ENCODE measurements around the gene TIMM22.

The TIMM22 gene

DNA sequence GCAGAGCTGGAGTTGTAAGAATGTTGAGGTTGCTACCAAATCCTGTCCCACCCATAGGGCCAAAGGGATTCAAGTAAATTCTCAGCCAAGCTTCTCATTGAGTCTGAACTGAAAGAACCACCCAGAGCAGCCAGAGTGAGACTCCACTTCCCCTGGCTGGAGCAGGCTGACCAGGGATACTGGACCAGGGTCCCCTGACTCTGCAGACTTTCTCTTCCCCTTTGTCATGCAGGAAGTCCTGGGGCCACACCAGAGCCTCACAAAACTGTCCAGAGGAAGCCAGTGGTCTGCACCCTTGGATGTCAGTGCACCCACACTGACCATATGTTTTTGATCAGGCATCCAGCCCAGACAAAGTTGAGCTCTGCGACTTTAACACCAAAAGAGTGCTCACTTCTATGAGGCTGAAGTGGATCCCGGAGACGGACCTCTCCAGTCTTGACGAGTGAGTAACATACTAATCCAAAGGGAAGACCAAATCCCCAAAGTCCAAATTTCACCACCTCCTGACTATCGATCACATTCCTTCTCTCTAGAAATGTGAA lies 21.5 kb upstream of the TIMM22 start:
- Histone ChIP-seq H3K4me3 (ENCODE audit: low read depth, low read length) (no peak overlapping the region), H3K27ac (no peak overlapping the region), H3K27me3 (replicated peaks) (no peaks in the 10 kb centered on the region), H3K36me3 (replicated peaks) (no peaks in the 10 kb centered on the region)
- no peak for TF ChIP-seq CTCF (IDR thresholded peaks at IDR 0.05; ENCODE audit: low read depth, low read length, missing control alignments)
- in situ Hi-C loops (cut with HindIII; ENCODE audit: low pct_ligation_motif_present, low sequenced_read_pairs): loop anchor here (25.0 kb wide), 1 partner anchor 188 kb away; the partner anchor contains the start of genes GLOD4 and MRM3
- no peak for DNase-seq

- no peak for TF ChIP-seq CTCF (IDR thresholded peaks at IDR 0.05; ENCODE audit: low read depth, low read length, missing control alignments)
- H3K27me3 ChIP-seq (replicated peaks): no peaks in the 10 kb centered on the region
- H3K36me3 ChIP-seq (replicated peaks): no peaks in the 10 kb centered on the region
- in situ Hi-C loops (cut with HindIII; ENCODE audit: low pct_ligation_motif_present, low sequenced_read_pairs): loop anchor here (25.0 kb wide), 1 partner anchor 189 kb away; the partner anchor contains the start of genes GLOD4 and MRM3
- H3K4me3 ChIP-seq (ENCODE audit: low read depth, low read length): no peak overlapping the region
- no peak for DNase-seq
- H3K27ac ChIP-seq: no peak overlapping the region
These were observed 20.6 kb upstream of the TIMM22 start for GRCh38 chr17:976312-976711.

DNA sequence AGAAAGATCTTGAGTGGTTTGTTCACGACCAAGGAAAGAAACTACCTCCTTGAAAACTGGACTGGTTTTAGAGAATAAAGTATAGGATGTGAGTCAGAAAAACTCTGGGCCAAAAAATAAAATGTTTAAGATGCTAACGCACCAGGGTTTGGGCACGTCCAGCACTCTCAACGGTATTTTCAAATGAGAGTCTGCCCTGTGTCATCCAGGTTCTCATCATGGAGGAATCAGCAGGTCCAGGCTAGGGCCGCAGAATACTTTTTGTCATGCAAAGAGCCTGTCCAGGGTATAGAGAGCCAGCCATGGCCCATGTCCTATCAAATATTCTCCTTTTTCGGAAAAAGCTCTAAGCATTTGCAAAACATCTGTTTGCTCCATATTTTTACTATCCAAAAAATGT lies 19.8 kb upstream of the TIMM22 start:
- Histone ChIP-seq H3K27ac (no peak overlapping the region), H3K4me3 (ENCODE audit: low read depth, low read length) (no peak overlapping the region), H3K36me3 (replicated peaks) (no peaks in the 10 kb centered on the region), H3K27me3 (replicated peaks) (no peaks in the 10 kb centered on the region)
- DNase-seq: no peak
- in situ Hi-C loops (cut with HindIII; ENCODE audit: low pct_ligation_motif_present, low sequenced_read_pairs): loop anchor here (25.0 kb wide), 1 partner anchor 190 kb away; the partner anchor contains the start of genes GLOD4 and MRM3
- TF ChIP-seq CTCF (IDR thresholded peaks at IDR 0.05; ENCODE audit: low read depth, low read length, missing control alignments): no peak

GRCh38 chr17:978103-979093 lies 18.5 kb upstream of the TIMM22 start:
- no peak overlapping the region for H3K27ac ChIP-seq
- in situ Hi-C loops (cut with HindIII; ENCODE audit: low pct_ligation_motif_present, low sequenced_read_pairs): loop anchor here (25.0 kb wide), 1 partner anchor 191 kb away; the partner anchor contains the start of genes GLOD4 and MRM3
- no peak for TF ChIP-seq CTCF (IDR thresholded peaks at IDR 0.05; ENCODE audit: low read depth, low read length, missing control alignments)
- peak overlapping the region; percentile 56 for H3K4me3 ChIP-seq (ENCODE audit: low read depth, low read length)
- no peaks in the 10 kb centered on the region for H3K36me3 ChIP-seq (replicated peaks)
- DNase-seq: no peak
- no peaks in the 10 kb centered on the region for H3K27me3 ChIP-seq (replicated peaks)

GRCh38 chr17:979212-979538 lies 17.8 kb upstream of the TIMM22 start:
- H3K27ac ChIP-seq: no peak overlapping the region
- no peaks in the 10 kb centered on the region for H3K27me3 ChIP-seq (replicated peaks)
- H3K36me3 ChIP-seq (replicated peaks): no peaks in the 10 kb centered on the region
- in situ Hi-C loops (cut with HindIII; ENCODE audit: low pct_ligation_motif_present, low sequenced_read_pairs): loop anchor here (25.0 kb wide), 1 partner anchor 192 kb away; the partner anchor contains the start of genes GLOD4 and MRM3
- H3K4me3 ChIP-seq (ENCODE audit: low read depth, low read length): peak overlapping the region; percentile 60
- DNase-seq: no peak
- TF ChIP-seq CTCF (IDR thresholded peaks at IDR 0.05; ENCODE audit: low read depth, low read length, missing control alignments): no peak

Measured in brain microvascular endothelial cell (primary cell).